Coronary artery (tissue), 2 donors: ENCODE results near the gene DNAJB12.
A peak's percentile ranks its signal among the peaks of the same experiment; 100 is the strongest.

ENCODE experiments used
- DNase-seq: peaks from one replicate; pipeline ENCODE4 v3.0.0-alpha.2; 2017; ENCODE audit warnings: low spot score
- H3K27ac ChIP-seq, 2 donors: fragments of 200-600 bp; sonication (generic); one replicate each; pipeline ENCODE4 v1.5.1; 2016 to 2019
- H3K4me3 ChIP-seq: fragments of 200-600 bp; sonication (generic); 2 replicates; pipeline ENCODE4 v1.5.1; 2016; ENCODE audit warnings: mild to moderate bottlenecking, moderate library complexity
- TF ChIP-seq, protein P1 (sequence below): fragments of 200-600 bp; sonication (generic); IDR thresholded peaks from one replicate; pipeline ENCODE4 v1.5.1; 2019; ENCODE audit warnings: antibody characterized with exemption

The DNAJB12 gene

DNA sequence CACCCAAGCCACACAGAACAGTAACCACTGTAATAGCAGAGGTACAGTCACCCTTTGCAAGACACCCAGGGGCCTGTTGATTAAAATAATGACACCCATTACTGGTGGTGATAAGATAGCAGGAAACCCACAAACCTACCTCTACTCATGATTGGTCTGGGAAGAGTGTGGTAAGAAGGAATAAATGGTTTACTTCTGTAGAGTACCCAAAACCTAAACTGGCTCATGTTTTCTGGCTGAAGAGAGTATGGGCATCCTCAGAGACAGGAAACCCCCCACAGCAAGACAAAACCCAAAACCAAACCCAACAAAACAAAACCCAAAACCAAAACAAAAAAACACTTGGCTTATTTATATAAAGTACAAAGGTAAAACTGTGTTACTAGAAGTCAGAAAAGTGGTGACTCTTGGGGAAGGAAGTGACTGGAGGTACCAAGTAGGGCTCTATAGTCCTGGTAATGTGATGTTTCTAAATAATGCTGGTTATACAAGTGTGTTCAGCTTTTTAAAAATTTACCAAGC, 15.5 kb upstream of the DNAJB12 start:
- no peak for DNase-seq
- no peak overlapping the region for H3K27ac ChIP-seq
- no peak overlapping the region for H3K4me3 ChIP-seq
- TF ChIP-seq, protein P1, sequence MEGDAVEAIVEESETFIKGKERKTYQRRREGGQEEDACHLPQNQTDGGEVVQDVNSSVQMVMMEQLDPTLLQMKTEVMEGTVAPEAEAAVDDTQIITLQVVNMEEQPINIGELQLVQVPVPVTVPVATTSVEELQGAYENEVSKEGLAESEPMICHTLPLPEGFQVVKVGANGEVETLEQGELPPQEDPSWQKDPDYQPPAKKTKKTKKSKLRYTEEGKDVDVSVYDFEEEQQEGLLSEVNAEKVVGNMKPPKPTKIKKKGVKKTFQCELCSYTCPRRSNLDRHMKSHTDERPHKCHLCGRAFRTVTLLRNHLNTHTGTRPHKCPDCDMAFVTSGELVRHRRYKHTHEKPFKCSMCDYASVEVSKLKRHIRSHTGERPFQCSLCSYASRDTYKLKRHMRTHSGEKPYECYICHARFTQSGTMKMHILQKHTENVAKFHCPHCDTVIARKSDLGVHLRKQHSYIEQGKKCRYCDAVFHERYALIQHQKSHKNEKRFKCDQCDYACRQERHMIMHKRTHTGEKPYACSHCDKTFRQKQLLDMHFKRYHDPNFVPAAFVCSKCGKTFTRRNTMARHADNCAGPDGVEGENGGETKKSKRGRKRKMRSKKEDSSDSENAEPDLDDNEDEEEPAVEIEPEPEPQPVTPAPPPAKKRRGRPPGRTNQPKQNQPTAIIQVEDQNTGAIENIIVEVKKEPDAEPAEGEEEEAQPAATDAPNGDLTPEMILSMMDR = no peak

DNA sequence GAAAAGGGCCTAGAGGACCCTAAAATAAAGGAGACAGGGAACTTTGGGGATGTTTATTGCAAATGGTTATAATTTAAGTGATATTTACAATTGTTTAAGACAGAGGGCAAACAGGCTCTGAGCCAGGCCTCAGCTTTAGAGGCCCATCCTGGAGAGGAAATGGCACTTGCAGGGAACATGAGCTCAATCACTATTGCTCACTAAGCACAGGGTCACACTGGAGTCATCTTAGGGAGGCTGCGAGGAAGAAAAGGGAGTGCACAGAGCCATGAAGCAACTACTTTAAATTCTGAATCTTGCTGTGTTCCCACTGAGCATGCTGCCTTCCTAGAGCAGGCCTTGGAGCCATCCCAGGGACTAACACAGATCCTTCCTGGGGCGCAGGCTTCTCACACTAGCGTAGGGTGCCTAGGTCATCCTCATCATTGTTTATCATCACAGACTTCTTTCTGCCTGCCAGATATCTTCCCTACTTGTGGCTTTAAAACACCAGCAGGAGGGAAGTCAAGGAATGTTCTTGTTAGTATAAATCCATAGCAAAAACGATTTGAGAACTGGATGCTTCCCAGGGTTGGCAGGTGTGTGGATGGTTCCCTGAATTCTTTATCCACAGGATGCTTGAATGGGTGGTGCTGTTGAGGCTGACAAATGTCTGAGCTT, 12.7 kb upstream of the DNAJB12 start:
- no peak overlapping the region for H3K27ac ChIP-seq
- no peak for DNase-seq
- TF ChIP-seq, protein P1 = no peak

DNA sequence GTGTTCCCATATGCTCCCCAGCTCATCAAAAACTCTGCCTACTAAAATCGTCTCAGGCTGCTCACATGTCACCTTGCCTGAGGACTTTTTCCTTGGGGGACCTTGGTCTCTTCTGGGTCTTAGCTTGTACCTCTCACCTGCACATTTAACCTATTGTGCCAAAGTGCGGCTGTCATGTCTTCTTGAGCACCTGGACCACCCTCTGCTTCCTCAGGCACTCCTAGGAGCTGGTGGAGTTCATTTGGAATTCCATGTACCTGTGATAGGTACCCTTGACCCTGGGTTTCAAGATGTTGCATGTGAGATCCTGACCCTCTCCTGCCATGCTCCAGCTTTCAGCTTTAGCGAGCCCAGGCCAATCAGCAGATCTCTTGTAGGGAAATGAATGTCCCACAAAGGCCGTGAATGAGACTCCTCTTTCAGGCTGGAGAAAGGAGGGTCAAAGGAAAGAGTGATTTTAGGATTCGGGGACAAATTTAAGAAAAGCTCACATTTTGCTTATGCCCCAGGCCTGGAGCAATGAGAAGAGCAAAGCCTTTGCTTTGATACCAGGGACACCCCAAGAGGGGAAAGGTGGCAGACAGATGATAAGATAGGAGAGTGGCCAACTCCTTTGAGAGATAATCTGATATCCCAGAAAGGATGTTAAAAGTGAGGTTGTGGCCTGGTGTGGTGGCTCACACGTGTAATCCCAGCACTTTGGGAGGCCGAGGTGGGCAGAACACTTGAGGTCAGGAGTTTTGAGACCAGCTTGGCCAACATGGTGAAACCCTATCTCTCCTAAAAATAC, 10.6 kb upstream of the DNAJB12 start:
- no peak for DNase-seq
- H3K27ac ChIP-seq = peak overlapping the region in 1 of 2 donors; percentile 78
- no peak overlapping the region for H3K4me3 ChIP-seq
- TF ChIP-seq, protein P1 = no peak

More for the DNA sequence above, 12.7 kb upstream of the DNAJB12 start:
- no peak overlapping the region for H3K4me3 ChIP-seq

DNA sequence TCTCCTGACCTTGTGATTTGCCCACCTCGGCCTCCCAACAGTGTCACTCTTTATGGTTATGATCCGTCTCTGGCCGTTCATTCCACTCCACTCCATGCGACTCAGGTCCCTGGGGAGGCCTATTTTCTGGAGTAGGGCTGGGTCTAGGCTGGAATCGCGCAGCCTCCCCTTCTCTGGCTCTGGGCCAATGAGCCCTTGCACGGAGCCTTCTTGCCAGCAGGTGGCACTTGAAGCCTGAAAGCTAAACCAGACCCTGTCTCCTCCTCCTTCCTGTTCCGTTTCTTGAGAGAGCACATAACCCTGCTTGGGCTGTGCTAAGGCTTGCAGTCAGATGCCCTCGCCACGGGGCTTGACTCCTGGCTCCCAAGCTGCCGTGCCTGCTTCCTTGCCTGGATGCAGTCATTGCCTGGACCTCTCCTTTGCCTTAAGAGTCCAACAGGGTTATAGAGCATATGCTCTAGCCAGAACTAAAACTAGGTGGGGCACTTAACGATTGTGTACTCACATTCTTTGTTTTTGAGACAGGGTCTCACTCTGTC, 9.6 kb upstream of the DNAJB12 start:
- TF ChIP-seq, protein P1 = peak; percentile 85
- peak overlapping the region; percentile 60 to 78 for H3K27ac ChIP-seq
- peak overlapping the region; percentile 60 for H3K4me3 ChIP-seq
- DNase-seq = peak; percentile 95

DNA sequence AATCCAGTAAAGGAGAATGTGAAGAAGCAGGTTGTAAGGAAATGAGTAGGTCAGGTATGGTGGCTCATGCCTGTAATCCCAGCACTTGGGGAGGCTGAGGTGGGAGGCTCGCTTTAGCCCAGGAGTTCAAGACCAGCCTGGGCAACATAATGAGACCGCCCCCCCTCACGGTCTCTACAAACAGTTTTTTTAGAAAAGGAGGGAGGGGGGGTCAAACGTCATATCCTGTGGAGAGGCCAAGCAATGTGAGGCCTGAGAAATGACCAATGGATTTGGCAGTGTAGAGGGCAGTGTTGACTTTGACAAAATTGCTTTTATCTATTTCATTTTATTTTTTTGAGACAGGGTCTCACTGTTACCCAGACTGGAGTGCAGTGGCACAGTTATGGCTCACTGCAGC, 2.3 kb upstream of the DNAJB12 start:
- TF ChIP-seq, protein P1 = no peak
- Histone ChIP-seq H3K27ac (no peak overlapping the region), H3K4me3 (no peak overlapping the region)
- no peak for DNase-seq

DNA sequence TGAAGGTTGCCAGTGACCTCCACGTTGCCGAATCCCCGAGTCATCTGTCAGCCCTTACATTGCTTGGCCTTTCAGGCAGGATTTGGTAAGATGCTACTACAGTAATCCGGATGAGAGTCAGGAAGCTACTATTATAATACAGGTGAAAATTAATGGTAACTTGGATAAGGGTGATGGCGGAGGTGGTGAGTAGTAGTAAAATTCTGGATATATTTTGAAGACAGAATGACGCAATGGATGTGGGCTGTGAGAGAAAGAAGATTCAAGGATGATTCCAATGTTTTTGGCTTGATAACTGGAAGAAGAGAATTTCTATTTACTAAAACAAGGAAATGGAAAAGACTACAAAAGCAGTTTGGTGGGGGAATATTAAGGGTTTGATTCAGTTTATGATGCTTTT, 1.4 kb upstream of the DNAJB12 start:
- TF ChIP-seq, protein P1 = no peak
- Histone ChIP-seq H3K27ac (no peak overlapping the region), H3K4me3 (no peak overlapping the region)
- DNase-seq = no peak
